Upper lobe of left lung (tissue), 6 donors: ENCODE results near the gene PLOD2. TPM values are rescaled to one million over a fixed set of nuclear protein-coding genes. Genes with fewer than 3 reads are reported as not detected.
A peak's percentile ranks its signal among the peaks of the same experiment; 100 is the strongest.

ENCODE experiments used
- ATAC-seq, 2 donors: fragments of 200-7000 bp; cut with Tn5 transposase; one replicate each; pipeline ENCODE4 v1.9.1; 2022; ENCODE audit warnings: mild to moderate bottlenecking in 2 of 2, moderate library complexity in 2 of 2; ENCODE audit not compliant: low FRiP score in 2 of 2
- DNase-seq, 2 donors: peaks; one replicate each; pipeline ENCODE4 v3.0.0-alpha.2; 2019 to 2020
- H3K27ac ChIP-seq, 4 donors: fragments of 200-600 bp; sonication (generic); one replicate each; pipeline ENCODE4 v1.5.1; 2016 to 2019
- H3K27me3 ChIP-seq, 4 donors: fragments of 200-600 bp; sonication (generic); one replicate each; pipeline ENCODE4 v1.5.1; 2017 to 2019
- H3K36me3 ChIP-seq, 4 donors: fragments of 200-600 bp; sonication (generic); one replicate each; pipeline ENCODE4 v1.5.1; 2016 to 2019
- H3K4me1 ChIP-seq, 4 donors: fragments of 200-600 bp; sonication (generic); one replicate each; pipeline ENCODE4 v1.5.1; 2018 to 2019
- H3K4me3 ChIP-seq, 4 donors: fragments of 200-600 bp; sonication (generic); one replicate each; pipeline ENCODE4 v1.5.1; 2017 to 2019; ENCODE audit warnings: mild to moderate bottlenecking in 2 of 4, moderate library complexity in 1 of 4
- H3K9me3 ChIP-seq, 4 donors: fragments of 200-600 bp; sonication (generic); one replicate each; pipeline ENCODE4 v1.5.1; 2018 to 2019
- EP300 ChIP-seq, 4 donors: sonication (generic); formaldehyde crosslinking; IDR thresholded peaks; one replicate each; pipeline ENCODE4 v1.5.1; 2017; ENCODE audit warnings: antibody characterized with exemption in 4 of 4, control low read depth in 2 of 4
- POLR2A ChIP-seq, 4 donors: fragments of 450-650 bp; IDR thresholded peaks; one replicate each; pipeline ENCODE4 v1.5.1; 2016 to 2017; ENCODE audit warnings: antibody characterized with exemption in 4 of 4, mild to moderate bottlenecking in 2 of 4
- POLR2AphosphoS5 ChIP-seq, 2 donors: sonication (generic); formaldehyde crosslinking; IDR thresholded peaks; one replicate each; pipeline ENCODE4 v1.5.1; 2017; ENCODE audit warnings: antibody characterized with exemption in 2 of 2
- WGBS, 2 donors: methylation state at CpG; one replicate each; pipeline ENCODE4 v1.1.5; 2017 to 2018; 5-methylcytosine and 5-hydroxymethylcytosine counted together
- total RNA-seq, 6 donors: library from RNA; depleted of rRNA in 4 of 6; stranded (reverse); fragments of >200 nt in 4 of 6; gene quantifications; one replicate each; pipeline versions ENCODE4 v1.1.0 to v1.2.1, GENCODE V29; 2016 to 2021
- TF ChIP-seq, protein P1 (sequence below), 6 experiments: fragments of 450-650 bp in 4 of 6; fragments of 200-600 bp in 2 of 6; sonication (generic) in 2 of 6; IDR thresholded peaks; one replicate each; pipeline ENCODE4 v1.5.1; 2016 to 2019; ENCODE audit warnings: antibody characterized with exemption in 6 of 6
- donor health status: DM: no; HTN: no; CAD: no; lungs with moderate emphysema.
- donor health status: DM: no; HTN: yes; CAD: no; lungs with severe emphysema.

The PLOD2 gene
- total RNA-seq, 6 donors from 2014 or later, result 6.8 to 30.7 (median 18.1) TPM

DNA sequence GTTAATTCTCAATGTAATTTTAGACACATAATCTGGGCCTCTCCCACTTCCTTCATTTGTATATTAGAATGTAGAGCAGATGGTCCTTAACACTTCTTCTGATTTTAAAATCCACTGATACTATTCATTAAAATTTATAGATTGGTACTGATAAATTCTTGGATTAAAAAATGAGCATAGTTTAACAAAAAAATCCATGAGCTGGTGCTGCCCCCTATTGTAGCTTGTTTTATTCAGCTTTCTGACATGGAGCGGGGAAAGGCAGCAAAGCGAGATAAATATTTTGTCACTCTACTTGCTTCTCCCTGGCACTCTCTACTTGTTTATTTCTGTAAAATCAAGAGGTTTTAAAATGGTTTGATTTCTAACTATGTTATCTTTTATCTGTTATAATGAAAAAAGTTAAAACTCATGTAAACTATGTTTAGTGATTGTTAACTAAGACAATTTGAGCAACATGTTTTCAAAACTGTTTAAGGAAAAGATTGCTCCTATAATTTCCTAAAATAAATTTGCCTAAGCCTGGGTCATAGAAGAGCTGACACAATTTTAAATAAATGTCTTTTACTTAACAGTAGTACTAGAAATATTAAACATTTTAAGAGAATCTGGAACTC is 26.5 kb upstream of the PLOD2 start:
- DNase-seq, result no peak
- no peak for ATAC-seq
- Histone ChIP-seq H3K9me3 (no peaks in the 10 kb centered on the region), H3K27me3 (no peaks in the 10 kb centered on the region), H3K4me1 (peaks cover 0 to 5% (median 0%) of the 10 kb centered on the region in 4 donors), H3K27ac (no peak overlapping the region), H3K36me3 (peaks cover 0 to 4% (median 0%) of the 10 kb centered on the region in 4 donors), H3K4me3 (no peak overlapping the region)
- no peak for TF ChIP-seq POLR2A (IDR thresholded peaks at IDR 0.05)
- TF ChIP-seq POLR2AphosphoS5 (IDR thresholded peaks at IDR 0.05), result no peak
- TF ChIP-seq, protein P1, sequence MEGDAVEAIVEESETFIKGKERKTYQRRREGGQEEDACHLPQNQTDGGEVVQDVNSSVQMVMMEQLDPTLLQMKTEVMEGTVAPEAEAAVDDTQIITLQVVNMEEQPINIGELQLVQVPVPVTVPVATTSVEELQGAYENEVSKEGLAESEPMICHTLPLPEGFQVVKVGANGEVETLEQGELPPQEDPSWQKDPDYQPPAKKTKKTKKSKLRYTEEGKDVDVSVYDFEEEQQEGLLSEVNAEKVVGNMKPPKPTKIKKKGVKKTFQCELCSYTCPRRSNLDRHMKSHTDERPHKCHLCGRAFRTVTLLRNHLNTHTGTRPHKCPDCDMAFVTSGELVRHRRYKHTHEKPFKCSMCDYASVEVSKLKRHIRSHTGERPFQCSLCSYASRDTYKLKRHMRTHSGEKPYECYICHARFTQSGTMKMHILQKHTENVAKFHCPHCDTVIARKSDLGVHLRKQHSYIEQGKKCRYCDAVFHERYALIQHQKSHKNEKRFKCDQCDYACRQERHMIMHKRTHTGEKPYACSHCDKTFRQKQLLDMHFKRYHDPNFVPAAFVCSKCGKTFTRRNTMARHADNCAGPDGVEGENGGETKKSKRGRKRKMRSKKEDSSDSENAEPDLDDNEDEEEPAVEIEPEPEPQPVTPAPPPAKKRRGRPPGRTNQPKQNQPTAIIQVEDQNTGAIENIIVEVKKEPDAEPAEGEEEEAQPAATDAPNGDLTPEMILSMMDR (IDR thresholded peaks at IDR 0.05), result peak in 5 of 6 experiments; percentile 11 to 31 (median 28)
- no peak for TF ChIP-seq EP300 (IDR thresholded peaks at IDR 0.05)
- WGBS, 2 donors, result 57 to 69% methylated on average over 2 of the region's 2 CpGs

DNA sequence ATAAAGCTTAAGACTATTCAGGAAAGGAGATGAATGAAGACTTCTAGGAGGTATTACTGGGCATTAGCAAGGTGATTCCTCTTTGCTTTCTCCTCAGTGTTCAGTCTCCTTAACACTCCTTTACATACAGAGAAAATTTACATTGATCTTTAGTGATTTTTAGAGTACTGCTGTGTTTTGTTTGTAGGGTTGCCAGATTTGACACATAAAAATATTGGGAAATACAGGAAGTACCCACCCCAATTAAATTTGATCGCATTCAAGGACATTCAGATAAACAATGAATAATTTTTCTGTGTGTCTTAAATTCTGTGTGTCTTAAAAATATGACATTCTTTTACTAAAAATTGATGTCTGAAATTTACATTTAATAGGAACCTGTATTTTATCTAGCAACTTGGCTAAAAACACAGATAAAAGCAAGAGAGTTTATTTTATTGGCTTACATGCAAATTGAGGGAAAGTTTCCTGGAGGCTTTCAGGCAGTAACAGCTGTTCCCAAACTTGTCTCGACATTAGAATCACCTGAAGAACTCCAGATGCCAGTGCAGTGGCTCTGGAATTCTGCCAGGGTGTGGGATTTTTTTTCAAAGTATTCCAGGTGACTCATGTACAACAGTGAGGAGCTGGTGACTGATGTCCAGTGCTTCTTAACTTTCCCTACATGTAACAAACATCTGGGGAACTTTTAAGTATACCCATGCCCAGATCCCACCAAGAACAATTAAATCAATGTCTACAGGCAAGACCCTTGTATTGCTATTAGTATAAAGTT is 23.4 kb upstream of the PLOD2 start:
- Histone ChIP-seq H3K27ac (no peak overlapping the region), H3K4me1 (peaks cover 0 to 5% (median 0%) of the 10 kb centered on the region in 4 donors), H3K9me3 (no peaks in the 10 kb centered on the region), H3K27me3 (no peaks in the 10 kb centered on the region), H3K4me3 (no peak overlapping the region), H3K36me3 (peaks cover 0 to 4% (median 0%) of the 10 kb centered on the region in 4 donors)
- no peak for ATAC-seq
- DNase-seq, result peak in 1 of 2 donors; percentile 28
- TF ChIP-seq POLR2AphosphoS5 (IDR thresholded peaks at IDR 0.05) (no peak), EP300 (IDR thresholded peaks at IDR 0.05) (no peak), POLR2A (IDR thresholded peaks at IDR 0.05) (no peak)
- TF ChIP-seq, protein P1 (IDR thresholded peaks at IDR 0.05), result no peak
- WGBS, 2 donors, result 49% methylated on average over 2 of the region's 2 CpGs

DNA sequence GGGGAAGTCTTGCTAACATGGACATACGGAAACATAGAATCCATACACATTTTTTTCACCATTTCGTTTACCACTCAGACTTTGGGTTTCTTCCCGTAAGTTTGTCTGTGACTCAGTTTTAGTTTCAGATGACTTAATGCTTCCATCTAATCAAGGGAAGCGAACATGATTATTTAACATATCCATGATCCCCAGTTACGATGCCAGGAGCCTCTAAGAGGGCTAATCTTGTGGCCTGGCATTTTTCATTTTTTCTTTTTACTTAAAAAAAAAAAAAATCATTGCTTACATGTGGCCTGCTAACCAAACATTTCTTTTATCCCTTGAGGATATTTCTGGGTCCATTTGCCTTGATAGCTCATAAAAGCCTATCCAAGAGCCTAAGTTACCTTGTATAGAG is 20.2 kb upstream of the PLOD2 start:
- H3K9me3 ChIP-seq, result no peaks in the 10 kb centered on the region
- TF ChIP-seq POLR2A (IDR thresholded peaks at IDR 0.05) (no peak), EP300 (IDR thresholded peaks at IDR 0.05) (no peak), POLR2AphosphoS5 (IDR thresholded peaks at IDR 0.05) (no peak)
- TF ChIP-seq, protein P1 (IDR thresholded peaks at IDR 0.05), result no peak
- DNase-seq, result no peak
- H3K27ac ChIP-seq, result no peak overlapping the region
- H3K27me3 ChIP-seq, result no peaks in the 10 kb centered on the region
- peaks cover 0 to 5% (median 0%) of the 10 kb centered on the region in 4 donors for H3K4me1 ChIP-seq
- no peak overlapping the region for H3K4me3 ChIP-seq
- H3K36me3 ChIP-seq, result no peaks in the 10 kb centered on the region
- 97 to 98% methylated on average over 5 of the region's 5 CpGs for WGBS, 2 donors
- no peak for ATAC-seq

DNA sequence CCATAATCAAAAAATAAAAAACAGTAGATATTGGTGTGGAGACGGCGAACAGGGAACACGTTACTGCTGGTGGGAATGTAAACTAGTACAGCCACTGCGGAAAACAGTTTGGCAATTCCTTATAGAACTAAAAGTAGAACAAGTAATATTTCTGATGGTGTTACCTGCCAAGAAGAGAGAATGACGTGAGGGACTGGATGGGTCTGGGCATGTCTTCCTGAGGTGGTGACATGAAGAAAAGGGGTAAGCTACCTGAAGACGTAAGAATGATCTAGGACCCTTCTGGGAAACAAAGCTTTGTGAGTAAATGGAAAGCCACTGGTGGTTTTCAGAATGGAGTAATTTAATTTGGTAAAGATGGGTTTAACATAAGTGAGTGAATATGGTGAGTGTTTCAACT is 19.4 kb upstream of the PLOD2 start:
- Histone ChIP-seq H3K27ac (no peak overlapping the region), H3K9me3 (no peaks in the 10 kb centered on the region), H3K36me3 (no peaks in the 10 kb centered on the region), H3K27me3 (no peaks in the 10 kb centered on the region), H3K4me3 (no peak overlapping the region), H3K4me1 (peaks cover 0 to 5% (median 0%) of the 10 kb centered on the region in 4 donors)
- DNase-seq (no peak), ATAC-seq (no peak)
- 93% methylated on average over 6 of the region's 6 CpGs for WGBS, 2 donors
- TF ChIP-seq POLR2A (IDR thresholded peaks at IDR 0.05) (no peak), POLR2AphosphoS5 (IDR thresholded peaks at IDR 0.05) (no peak), EP300 (IDR thresholded peaks at IDR 0.05) (no peak)
- TF ChIP-seq, protein P1 (IDR thresholded peaks at IDR 0.05), result no peak
